GM12865 (cell line): ENCODE measurements around the gene HNRNPC.

Experiments used
- DNase-seq: peaks from one replicate; pipeline ENCODE4 v3.0.0; 2010; ENCODE audit warnings: low read depth
- H3K4me3 ChIP-seq: 2 replicates; pipeline ENCODE4 v1.5.1; 2011; ENCODE audit warnings: mild to moderate bottlenecking, low read depth, low read length, control low read depth
- CTCF ChIP-seq: IDR thresholded peaks from 2 replicates; pipeline ENCODE4 v1.5.1; 2011; ENCODE audit warnings: low read length, control low read depth, low read depth, inconsistent platforms; ENCODE audit not compliant: insufficient read depth; ENCODE audit errors: missing control alignments

Gene HNRNPC

DNA sequence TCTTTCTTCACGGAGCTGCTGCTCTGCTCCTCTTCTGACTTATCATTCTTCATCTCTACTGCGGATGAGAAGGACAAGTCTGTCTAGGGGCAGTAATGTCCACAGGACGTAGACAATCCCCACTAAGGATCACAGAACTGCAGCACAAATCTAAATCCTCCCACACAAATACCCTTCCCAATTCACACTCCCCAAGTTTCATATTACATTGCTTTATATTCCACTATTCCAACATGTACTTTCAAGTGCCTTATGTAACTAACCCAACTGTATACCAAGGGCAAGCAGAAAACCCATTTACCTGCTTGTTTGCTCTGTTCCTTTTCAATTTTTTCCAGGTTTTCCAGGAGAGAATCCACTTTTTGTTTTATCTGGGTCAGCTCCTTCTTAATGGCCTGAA is 57.7 kb downstream of the HNRNPC start:
- TF ChIP-seq CTCF: no peak
- H3K4me3 ChIP-seq: no peak overlapping the region
- no peak for DNase-seq

DNA sequence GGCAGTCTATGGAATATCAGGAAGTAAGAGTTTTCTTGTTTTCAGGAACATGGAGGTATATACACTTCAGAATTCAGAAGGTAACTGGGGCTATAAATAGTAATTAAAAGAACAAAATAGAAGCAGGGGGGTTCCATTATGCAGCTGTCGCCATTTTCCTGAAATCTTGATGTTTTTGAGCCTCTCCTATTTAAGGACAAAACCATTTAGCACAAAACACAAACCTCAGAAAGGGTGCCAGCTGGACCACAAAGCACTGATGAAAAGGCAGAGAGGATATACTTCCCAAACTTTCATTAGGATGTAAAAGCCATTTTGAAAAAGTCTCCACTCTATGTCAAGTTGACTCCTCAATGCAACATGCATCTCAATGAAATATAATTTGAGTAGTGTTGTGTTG is 59.2 kb downstream of the HNRNPC start:
- no peak for TF ChIP-seq CTCF
- no peak for DNase-seq
- no peak overlapping the region for H3K4me3 ChIP-seq

DNA sequence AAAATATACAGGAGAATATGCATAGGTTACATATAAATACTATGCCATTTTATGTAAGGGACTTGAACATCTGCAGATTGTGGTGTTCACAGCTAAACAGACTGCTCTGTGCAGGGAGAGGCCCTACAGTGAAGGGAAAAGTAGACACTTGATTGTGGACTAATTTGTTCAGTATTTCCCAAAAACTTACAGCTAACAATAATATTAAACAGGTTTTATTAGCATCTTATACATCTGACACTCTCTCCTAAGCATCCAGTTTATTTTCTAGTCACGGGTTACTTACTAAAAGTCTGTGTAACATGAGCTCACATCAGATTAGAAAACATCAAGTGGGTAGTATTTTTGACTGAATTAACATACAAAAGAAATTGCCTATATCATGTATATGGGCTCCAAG is 60.1 kb downstream of the HNRNPC start:
- H3K4me3 ChIP-seq: no peak overlapping the region
- DNase-seq: no peak
- TF ChIP-seq CTCF: no peak

- DNase-seq: no peak
- no peak for TF ChIP-seq CTCF
- no peak overlapping the region for H3K4me3 ChIP-seq
These were observed 60.7 kb downstream of the HNRNPC start for GRCh38 chr14:21208554-21208953.

DNA sequence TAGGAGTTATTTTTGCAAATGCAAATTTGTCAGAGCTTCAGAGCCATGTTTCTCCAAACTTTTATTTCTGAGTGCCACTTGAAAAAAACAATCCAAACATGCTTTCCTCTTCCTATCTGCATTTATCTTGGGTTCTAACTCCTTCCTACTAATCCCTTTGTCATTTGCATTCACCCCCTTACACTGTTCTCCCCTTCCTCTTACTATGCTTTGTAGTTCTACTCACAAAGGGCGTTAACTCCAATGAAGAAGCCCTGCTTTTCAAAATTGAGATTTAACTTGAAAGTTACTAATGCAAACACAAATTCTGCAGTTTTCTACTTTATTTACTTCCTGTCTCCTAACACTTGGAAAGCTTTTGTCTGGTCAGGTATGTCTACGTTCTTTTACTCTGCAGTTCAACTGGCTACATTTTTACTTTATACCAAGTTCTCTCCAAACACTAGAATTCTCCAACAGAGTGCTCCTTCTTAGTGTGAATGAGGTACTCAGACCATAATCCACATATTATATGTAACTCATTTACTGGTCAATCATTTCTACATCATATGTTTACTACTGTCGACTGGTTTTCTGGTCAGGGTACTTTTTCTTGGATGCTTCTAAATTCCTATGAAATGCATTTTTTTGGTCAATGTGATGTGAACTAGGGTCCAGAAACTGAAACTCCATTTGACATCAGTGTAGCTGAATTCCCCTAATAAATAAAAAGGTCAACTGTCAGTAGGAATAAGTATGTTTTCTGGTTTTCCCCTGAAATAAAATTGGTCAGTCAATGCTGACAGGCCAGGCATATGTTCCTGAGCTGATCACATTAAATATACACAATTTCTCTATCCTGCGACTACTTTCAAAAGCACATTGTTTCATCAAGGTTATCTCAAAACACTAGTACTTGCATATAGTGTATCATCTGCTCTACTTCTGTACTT is 62.2 kb downstream of the HNRNPC start:
- no peak overlapping the region for H3K4me3 ChIP-seq
- no peak for TF ChIP-seq CTCF
- no peak for DNase-seq

DNA sequence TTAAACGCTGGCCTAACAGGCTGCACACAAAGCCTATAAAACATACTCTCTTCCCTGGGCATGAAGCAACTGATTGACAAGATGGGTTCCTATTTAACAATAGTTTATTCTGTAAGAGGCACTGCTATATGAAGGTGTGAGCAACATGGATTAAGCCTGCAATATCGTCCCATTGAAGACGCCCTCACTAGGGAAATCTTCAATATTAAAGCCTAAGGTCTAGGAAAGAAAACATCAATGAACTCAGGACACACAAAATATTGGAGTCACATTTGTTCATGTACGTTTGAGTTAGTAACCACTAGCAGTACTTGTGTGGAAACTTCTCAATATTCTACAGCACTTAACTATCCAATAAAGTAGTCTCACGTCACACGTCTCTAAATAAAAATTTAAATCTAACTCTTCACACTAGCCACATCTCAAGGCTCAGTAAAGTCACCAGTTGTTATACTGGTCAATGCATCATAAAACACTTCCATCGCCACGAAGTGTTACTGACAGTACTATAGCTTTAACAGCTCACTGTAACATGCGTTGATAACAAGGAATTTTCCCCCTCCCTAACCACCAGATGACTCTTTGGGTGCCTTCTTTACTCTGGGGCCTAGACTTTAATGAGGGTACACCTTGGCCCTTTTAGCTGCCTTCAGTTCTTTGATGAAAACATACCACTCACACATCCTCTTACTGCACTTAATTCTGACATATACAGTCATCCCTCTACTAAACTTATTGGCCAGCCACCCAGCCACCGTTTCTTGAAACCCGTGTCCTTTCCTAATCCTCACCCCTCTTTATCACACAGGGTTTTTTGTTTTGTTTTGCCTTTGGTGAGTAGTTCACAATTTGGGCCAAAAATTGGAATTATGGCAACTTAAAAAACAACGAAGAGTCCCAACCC is 63.3 kb downstream of the HNRNPC start:
- no peak for TF ChIP-seq CTCF
- no peak overlapping the region for H3K4me3 ChIP-seq
- no peak for DNase-seq
